HG03520 (cell line): ENCODE results near the gene EZH2.

Experiments
- ATAC-seq: cut with Tn5 transposase; IDR thresholded peaks from one replicate; pipeline ENCODE4 v1.9.1; 2021; ENCODE audit warnings: mild to moderate bottlenecking, moderate library complexity; ENCODE audit not compliant: unreplicated experiment

EZH2 gene

DNA sequence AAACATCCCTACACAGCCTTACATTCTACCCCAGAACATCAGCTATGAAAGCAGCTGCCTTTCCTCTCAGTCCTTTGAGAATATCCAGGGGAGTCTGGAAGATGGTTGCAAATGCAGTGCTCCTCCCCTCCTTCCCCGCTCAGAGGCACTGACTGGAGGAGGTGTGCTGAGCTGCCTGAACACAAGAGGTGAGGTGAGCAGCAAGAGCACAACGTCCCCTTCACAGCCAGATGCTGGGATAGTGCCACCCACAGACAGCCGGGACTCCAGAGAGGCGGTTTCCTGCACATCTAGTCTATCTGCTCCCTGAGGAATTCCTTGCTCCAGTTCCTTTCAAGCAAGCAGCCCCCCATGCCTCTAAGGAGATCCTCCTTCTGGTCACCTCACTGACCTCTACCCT, 74.2 kb downstream of the EZH2 start:
- no peak for ATAC-seq

DNA sequence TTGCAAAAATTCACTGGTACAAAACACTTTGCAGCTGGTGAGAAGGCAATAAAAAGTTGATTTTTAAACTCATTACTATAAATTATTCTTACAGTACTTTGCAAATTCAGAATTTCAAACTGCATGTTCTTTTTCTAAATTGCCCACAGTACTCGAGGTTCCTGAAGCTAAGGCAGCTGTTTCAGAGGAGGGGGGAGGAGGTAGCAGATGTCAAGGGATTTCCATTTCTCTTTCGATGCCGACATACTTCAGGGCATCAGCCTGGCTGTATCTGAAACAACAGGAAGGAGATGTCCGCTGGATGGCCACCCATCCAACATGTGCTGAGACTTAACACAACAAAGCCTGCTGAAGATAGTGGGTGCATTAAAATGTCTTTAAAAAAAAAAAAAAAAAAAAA, 76.7 kb downstream of the EZH2 start:
- ATAC-seq: no peak

DNA sequence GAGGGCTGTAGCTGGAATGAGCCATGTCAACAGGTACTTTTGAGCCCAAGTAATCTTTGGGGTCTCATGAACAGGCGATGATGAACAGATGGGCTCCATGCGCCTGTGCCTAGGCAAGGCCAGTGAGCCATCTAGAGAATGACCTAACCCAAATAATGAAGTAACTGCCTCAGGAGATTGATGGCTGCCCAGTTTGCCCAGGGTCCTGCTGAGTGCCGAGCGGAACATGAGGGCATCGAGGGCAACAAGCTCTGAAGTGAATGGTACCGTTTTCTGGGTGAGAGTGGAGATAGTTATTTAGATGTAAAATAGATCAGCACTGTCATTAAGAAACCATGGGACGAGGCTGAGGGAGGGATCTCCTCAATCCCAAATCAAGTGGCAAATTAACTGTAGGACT, 77.9 kb downstream of the EZH2 start:
- no peak for ATAC-seq

DNA sequence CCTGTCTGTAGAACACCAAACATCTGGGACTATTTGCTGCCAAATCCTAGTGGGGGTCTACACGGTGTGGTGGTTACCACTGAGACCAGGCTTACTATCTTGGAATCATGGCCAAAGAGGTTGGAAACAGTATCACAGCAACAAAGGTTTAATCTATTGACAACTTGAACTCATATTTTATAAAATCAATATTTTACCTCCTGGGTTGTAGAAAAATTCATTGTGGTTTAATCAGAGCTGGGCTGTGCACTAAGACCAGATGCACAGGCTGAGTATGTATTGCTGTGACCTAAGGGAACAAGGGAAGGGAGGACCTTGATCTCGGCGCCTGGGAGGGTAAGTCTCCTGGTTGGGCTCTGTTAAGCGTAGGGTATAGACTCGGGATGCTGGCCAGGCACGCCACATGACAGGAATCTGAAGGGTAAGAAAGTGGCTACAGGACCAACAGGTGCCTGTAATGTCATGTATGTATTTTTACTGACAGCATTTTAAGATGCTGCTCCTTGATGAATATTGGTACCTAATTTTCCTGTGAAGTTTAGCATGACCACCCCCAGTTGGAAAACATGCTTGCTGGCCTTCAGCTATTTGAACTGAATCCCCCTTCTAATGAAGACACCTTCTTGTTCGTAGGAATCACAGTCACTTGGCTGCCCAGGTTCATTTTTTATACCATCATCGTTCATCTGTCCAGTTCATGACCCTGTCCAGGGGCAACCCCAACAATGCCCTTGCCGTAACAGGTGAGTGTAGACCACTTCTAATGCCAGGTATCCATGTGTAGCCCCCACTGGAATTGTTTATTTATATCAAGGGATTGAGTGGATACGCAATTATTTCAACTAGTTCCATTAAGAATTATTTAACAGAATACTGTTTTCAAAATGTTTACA, 79.5 kb downstream of the EZH2 start:
- ATAC-seq: no peak

DNA sequence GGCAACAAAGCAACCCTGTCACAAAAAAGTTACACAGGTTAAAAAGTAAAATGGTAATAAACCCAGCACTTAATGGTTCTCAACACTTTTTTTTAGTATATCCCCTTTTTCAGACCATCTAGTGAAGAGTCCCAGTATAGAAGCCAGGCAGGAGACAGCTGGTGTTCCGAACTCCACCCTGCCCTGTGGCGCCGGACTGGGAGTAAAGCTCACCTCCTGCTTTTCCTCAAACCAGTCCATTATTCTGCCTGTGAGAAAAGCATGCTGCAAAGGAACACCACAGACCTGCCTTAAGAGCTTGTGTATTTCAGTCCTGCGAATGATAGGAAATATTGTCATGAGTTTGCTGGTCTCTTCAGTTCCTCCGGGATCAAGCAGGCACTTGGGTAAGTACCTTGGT, 81.0 kb downstream of the EZH2 start:
- no peak for ATAC-seq

DNA sequence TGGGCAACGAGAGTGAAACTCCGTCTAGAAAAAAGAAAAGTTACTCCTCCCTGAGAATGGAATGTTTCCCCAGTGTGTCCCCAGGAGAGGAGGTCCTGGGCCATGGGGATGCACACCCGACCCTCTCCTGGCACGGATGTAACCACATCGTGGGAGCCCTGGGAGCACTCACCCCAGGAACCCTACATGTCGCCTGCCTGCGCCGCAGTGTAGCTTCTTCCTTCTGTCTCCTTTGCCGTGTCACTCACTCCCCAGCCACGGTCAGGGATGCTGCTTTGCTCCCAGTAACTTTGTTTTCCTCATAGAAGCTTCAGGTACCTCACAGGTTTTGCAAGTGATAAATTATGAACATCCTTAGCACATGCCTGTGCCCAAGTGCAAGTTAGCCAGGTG, 82.0 kb downstream of the EZH2 start:
- ATAC-seq: no peak

DNA sequence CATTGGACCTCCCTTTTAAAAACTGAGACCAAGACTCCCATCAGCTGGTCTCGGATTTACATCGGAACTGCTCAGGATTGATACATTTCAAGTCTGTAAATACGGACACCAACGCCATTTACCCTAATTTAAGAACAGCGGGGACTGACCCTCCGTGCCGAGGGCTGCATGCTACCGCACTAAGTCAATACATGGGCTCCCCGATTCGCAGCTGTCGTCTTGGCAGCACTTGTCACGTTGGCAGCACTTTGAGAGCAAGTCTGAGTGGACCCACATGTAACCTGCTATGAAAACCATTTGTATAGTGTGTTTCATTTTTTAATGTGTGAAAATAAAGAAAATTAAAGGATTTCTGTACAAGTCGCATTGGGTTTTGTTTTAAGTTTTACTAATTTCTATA, 83.4 kb downstream of the EZH2 start:
- ATAC-seq: no peak

DNA sequence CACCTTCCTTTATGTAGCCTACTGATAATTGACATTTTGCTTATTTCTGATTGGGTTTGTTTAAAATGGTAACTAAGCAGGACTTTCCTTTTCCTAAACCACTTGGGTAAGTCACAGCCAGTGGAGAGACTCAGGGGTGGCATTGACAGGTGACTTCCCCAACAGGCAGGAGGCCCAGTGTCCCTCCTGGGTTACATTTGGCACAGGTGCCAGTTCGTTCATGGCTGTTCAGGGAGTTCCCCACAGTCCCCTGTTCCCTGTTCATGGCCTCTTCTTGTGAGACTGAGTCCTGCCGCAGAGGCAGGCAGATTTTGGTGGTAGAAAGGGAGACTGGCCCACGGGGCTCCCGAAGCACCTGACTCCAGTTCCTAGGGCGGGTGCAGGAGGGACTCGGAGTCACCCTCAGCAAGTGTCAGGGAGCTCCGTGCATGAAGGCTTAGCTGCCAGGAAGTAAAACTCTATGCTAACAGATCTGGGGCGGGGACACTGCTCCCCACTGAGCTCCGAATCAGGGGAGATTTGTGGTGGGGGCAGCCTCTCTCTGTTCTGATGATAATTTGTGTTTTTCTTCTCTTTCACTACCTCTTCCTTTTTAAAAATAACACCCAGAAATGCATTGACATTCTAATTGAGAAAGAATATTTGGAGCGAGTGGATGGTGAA, 84.1 kb downstream of the EZH2 start:
- no peak for ATAC-seq

DNA sequence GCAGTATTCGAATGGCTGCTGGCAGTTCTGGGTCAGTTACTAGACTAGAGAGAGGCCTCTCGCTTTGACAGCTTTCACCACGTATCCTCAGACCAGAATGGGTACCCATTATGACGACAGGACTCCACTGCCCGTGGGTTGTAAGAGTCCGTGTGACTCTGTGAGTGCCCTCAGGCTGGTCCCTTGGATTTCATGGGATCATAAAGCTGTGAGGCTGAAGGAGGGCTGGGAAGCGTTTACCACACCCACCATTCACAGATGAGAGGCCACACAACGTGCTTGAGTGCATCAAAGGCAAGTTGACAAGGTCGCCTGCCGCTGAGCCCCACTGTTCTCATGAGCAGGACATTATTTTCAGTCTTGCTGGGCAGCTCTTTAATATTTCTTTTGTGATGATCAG, 87.2 kb downstream of the EZH2 start:
- no peak for ATAC-seq

DNA sequence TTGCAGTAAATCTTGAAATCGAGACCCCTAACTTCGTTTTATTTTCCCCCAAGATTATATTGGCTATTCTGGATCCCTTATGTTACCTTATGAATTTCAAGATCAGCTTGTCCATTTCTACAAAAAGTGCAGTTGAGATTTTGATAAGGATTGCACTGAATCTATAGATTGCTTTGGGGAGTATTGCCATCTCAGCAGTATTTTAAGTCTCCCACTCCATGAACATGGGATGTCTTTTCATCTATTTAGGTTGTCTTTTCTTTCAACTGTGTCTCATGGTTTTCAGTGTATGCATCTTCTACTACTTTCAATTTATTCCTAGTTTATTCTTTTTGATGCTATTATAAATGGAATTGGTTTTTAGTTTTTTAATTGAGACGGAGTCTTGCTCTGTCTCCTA, 89.6 kb downstream of the EZH2 start:
- ATAC-seq: no peak

DNA sequence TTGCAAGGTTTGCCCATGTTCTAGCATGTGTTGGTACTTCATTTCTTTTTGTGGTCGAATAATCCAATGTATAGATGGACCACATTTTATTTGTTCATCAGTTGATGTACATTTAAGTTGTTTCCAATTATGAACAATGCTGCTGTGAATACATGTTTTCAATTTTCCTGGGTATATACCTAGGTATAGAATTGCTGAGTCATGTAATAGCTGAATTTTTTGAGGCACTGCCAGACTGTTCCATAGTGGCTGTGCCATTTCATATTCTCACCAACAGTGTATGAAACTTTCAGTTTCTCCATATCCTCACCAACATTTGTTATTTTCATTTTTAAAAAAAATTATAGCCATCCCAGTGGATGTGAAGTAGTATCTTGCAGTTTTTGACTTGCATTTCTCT, 90.5 kb downstream of the EZH2 start:
- no peak for ATAC-seq

DNA sequence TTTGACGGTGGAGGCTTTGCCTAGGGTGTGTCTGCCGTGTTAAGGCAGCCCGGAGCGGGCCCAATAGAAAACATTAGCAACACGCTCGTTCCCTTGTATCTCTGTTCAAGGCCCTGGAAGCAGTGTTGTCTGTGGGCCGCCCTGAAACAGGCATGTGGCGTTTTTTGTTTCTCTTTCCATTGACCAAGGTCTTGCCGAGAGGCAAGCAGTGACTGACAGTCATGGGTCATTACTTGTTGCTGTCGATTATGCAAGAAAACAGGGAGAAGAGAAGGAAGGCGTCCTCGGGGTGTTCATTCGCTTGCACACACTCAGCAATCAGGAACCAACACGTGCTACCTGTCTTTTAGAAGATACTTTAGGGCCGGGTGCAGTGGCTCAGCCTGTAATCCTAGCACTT, 92.5 kb downstream of the EZH2 start:
- ATAC-seq: no peak

DNA sequence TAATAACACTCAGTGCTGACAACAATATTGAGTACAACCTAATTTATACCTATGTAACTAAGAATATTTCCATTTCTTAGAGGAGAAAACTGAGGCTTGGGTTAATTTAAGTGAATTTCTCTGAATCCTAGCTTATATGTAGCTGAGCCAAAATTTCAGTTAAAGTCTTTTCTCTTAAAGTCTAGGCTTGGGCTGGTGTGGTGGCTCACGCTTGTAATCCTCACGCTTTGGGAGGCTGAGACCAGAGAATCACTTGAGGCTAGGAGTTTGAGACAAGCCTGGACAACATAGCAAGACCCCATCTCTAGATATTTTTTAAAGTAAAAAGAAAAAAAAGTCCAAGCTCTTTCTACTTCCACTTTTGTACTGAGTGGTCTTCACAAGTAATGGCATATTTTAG, 93.2 kb downstream of the EZH2 start:
- no peak for ATAC-seq

DNA sequence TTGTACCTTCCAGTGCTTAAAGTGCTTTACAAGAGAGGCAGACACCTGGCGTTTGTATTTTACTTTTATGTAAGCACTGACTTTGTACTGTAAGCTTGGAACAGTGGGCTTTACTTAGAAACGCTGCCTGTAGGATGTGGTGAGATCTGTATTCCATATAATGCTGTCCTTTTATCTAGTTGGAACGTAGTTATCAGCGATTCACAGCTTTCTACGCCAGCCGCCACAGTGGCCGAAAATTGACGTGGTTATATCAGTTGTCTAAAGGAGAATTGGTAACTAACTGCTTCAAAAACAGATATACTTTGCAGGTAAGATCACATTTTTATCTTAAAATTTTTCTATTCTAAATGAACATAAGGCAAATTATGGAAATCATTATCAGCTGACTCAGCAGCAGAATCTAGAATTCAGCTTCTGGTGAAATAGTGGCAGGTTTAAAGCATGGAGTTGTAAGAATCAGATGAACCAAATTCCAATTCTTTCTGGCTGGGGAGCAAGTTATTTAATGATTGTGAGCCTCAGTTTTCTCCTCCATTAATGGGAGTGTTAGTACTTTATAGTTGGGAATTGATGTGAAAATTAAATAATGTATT, 93.9 kb downstream of the EZH2 start:
- no peak for ATAC-seq

DNA sequence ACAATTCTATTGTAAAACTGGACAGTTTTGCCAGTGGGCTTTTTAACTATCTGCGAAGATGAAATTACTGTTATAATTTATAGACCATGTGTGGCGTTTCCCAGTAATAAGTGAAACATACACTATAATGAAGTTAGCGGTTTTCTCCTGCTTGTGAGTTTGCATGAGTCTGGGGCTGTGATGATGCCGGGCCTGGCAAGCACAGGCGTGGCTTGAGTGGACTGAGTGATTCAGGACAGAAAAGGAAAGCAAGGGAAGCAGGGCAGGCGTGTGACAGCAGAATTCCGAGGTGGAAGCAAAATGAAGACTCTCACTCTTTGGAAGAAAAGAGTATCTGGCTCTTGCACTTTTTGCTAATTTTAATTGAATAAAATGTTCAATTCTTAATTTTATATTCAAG, 94.9 kb downstream of the EZH2 start:
- ATAC-seq: no peak

DNA sequence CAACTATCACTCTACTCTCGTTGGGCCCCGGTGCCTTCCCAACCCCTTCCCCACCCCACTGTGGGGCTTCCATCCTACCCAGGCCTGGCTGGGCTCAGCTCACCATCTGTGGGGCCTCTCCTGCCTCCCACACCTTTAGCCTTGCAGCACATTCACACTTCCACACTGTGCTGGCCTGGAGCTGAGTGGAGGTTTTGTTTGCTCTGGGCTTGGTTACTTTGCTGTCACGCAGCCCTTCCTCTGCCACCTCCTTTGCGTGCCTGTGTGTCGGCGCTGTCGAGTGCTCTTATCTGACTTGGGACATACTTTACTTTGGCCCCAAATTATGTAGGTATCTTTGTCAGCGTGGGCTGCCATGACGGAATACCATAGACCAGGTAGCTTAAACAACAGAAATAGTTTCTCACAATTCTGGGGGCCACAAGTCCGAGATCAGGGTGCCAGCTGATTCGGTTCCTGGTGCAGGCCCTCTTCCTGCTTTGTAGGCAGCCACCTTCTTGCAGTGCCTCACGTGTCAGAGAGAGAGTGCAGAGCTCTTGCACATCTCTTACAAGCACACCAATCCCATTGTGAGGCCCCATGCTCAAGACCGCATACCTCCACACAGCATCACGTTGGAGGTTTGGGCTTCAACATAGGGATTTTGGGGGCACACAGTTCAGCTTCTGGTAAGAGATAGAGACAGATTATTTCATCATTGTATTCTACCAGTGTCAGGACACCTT, 96.4 kb downstream of the EZH2 start:
- ATAC-seq: no peak

DNA sequence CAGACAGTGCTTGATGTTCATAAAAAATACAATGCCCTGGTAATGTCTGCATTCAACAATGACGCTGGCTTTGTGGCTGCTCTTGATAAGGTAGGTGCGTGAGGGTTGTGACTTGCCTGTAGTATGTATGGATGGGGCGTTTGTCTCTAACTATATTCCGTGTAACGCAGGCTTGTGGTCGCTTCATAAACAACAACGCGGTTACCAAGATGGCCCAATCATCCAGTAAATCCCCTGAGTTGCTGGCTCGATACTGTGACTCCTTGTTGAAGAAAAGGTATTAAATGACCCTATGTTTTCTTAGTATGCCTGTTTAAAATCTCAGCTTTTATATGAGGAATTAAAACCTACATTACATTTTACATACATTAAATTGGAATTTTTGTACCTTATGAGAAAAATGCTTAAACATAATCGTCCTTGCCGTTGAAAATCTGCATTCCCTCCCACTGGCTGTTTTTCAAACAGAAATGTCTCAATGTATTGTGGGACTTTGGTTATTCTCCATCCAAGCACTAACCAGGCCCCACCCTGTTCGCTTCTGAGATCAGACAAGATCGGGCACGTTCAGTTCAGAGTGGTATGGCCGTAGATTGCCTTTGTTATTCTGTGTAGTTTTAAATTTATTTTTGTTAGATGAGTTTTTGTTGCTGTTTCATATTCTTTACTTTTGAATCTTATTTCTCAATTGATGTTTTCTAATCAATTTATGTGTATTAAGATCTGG, 100.1 kb downstream of the EZH2 start:
- no peak for ATAC-seq

DNA sequence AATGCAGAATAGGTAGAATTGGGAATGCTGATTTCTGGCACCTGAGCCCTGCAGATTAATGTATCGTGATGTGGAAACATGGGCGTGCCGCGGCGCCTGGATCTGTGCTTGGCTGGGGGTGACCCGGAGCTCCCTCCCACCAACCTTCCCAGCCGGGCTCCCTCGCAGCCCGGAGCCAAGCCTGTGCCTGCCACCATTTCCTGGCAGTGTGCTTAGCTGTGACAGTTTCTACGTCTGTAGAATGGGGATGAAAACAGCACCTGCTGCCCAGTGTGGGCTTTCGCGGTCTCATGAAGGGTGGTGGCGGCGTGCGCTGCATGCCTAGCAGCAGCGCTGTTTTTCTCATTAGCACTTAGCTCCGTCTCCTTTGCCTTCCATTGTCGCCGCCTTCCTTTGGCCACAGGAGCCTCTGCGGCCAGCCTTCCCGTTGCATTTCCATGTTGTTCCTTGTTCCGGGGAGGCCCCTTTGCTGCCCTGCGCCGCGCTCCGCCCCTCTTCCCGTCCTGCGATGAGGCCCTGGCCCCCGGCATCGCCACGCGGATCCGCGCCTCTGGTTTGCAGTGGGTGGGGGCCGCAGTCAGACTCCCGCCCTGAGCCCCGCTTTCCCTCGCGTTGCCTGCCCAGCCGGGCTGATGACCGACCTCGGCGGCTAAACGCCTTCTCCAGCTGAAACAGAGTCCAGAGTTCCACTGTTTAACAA, 101.2 kb downstream of the EZH2 start:
- no peak for ATAC-seq

DNA sequence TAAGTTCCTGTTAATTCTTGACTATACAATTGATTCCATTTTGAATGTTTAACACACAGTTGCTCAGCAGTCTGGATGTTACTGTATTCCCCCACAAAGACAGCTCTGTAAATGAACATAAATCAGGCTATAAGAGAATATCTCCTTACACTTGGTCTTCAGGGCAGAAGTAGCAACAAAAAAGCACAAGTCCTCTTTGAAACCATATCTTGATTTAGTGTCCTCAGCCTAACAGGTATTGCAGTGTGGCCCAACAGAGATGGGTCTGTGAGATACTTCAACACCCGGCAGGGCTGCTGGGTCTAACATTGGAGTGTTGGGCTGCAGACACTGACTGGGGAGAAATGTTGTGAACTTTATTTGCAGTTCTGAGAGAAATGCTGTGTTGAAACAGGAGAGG, 109.6 kb downstream of the EZH2 start:
- ATAC-seq: no peak

DNA sequence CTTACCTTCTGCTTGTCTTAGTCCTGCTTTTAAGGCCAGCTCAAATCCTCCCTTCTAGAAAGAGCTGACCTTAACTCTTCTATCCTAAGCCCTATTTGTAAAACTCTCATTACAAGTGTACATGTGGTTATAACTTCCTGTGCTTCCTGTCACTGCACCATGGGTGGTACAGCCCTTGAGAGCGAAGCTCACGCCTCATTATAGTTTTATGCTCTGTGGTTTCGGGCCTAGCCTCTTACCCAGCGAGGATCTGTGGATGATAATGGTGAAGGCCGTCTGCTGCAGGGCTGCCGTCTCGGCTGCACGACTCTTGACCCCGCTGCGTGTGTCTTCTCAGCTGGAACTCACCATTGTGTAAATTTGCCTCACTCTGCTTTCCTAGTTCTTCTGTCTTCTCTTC, 110.8 kb downstream of the EZH2 start:
- no peak for ATAC-seq
